IMR-90 (cell line): ENCODE results near the gene SBF2. TPM values are rescaled to one million over a fixed set of nuclear protein-coding genes. Genes with fewer than 3 reads are reported as not detected.

Source experiments
- ATAC-seq: fragments of 200-7000 bp; cut with Tn5 transposase; 2 replicates; pipeline ENCODE4 v1.9.1; 2020; ENCODE audit warnings: low read depth, mild to moderate bottlenecking, moderate library complexity
- BruUV-seq: library from RNA; stranded (reverse); fragments of 400-500 nt; replicated peaks from 2 replicates; lab custom pipeline; 2021; lab: Mats Ljungman, UMichigan
- CTCF ChIA-PET: fragments of 300-600 bp; formaldehyde crosslinking; extraction: SDS; loops from one replicate; lab custom pipeline; 2021; ENCODE audit warnings: antibody characterized with exemption; lab: Yijun Ruan, JAX
- POLR2A ChIA-PET: fragments of 300-600 bp; sonication (Branson Sonifier 250); formaldehyde crosslinking; loops from one replicate; lab custom pipeline; 2022; ENCODE audit warnings: antibody characterized with exemption; ENCODE audit not compliant: unreplicated experiment; lab: Charles Lee
- DNase-seq: peaks from one replicate; pipeline ENCODE4 v3.0.0; 2013
- H2AFZ ChIP-seq: replicated peaks from 2 replicates; pipeline ENCODE3; 2013; ENCODE audit warnings: low read length, mild to moderate bottlenecking; ENCODE audit not compliant: poor library complexity
- H2AK5ac ChIP-seq: 2 replicates; pipeline ENCODE4 v1.6.1; 2013; ENCODE audit warnings: low read depth, low read length, inconsistent platforms
- H2AK9ac ChIP-seq: replicated peaks from 2 replicates; pipeline ENCODE3; 2013; ENCODE audit warnings: mild to moderate bottlenecking, low read depth, low read length, moderate library complexity; ENCODE audit not compliant: poor library complexity
- H2BK120ac ChIP-seq: 2 replicates; pipeline ENCODE4 v1.6.1; 2013; ENCODE audit warnings: low read depth, low read length, inconsistent platforms
- H2BK15ac ChIP-seq: 3 replicates; pipeline ENCODE4 v1.6.1; 2013; ENCODE audit warnings: low read depth, low read length, inconsistent platforms
- H2BK20ac ChIP-seq: 2 replicates; pipeline ENCODE4 v1.6.1; 2013; ENCODE audit warnings: low read depth, mild to moderate bottlenecking, inconsistent platforms, low read length, moderate library complexity
- H2BK5ac ChIP-seq: 2 replicates; pipeline ENCODE4 v1.6.1; 2013; ENCODE audit warnings: mild to moderate bottlenecking, low read depth, low read length, inconsistent platforms; ENCODE audit not compliant: poor library complexity, severe bottlenecking
- H3K14ac ChIP-seq: replicated peaks from 2 replicates; pipeline ENCODE4 v1.6.1; 2013; ENCODE audit warnings: low read depth, low read length, inconsistent platforms
- H3K18ac ChIP-seq: 2 replicates; pipeline ENCODE4 v1.6.1; 2013; ENCODE audit warnings: low read depth, low read length, control low read depth
- H3K23ac ChIP-seq: 2 replicates; pipeline ENCODE4 v1.6.1; 2013; ENCODE audit warnings: low read depth, low read length, inconsistent platforms
- H3K27ac ChIP-seq: 2 replicates; pipeline ENCODE4 v1.5.1; 2013; ENCODE audit warnings: mild to moderate bottlenecking, control low read depth, low read length; ENCODE audit not compliant: insufficient read depth
- H3K27me3 ChIP-seq: 2 replicates; pipeline ENCODE4 v1.6.1; 2013; ENCODE audit warnings: low read length; ENCODE audit not compliant: control insufficient read depth, insufficient read depth
- H3K36me3 ChIP-seq: 2 replicates; pipeline ENCODE4 v1.6.1; 2013; ENCODE audit warnings: low read length, mixed read lengths; ENCODE audit not compliant: control insufficient read depth, insufficient read depth
- H3K4ac ChIP-seq: 2 replicates; pipeline ENCODE4 v1.6.1; 2013; ENCODE audit warnings: low read depth, low read length, inconsistent platforms
- H3K4me1 ChIP-seq: 2 replicates; pipeline ENCODE4 v1.6.1; 2013; ENCODE audit warnings: low read length, mixed read lengths; ENCODE audit not compliant: control insufficient read depth, insufficient read depth
- H3K4me2 ChIP-seq: 2 replicates; pipeline ENCODE4 v1.6.1; 2013; ENCODE audit warnings: low read depth, mild to moderate bottlenecking, control low read depth, low read length, moderate library complexity
- H3K4me3 ChIP-seq: 2 replicates; pipeline ENCODE4 v1.5.1; 2013; ENCODE audit warnings: low read depth, mild to moderate bottlenecking, control low read depth, low read length, moderate library complexity; ENCODE audit not compliant: insufficient read depth
- H3K56ac ChIP-seq: 2 replicates; pipeline ENCODE4 v1.6.1; 2013; ENCODE audit warnings: low read length, inconsistent platforms; ENCODE audit not compliant: insufficient read depth; ENCODE audit errors: extremely low read depth
- H3K79me1 ChIP-seq, 2 experiments: 2 replicates each; pipeline ENCODE4 v1.6.1; 2013; ENCODE audit warnings: low read length in 2 of 2, inconsistent platforms in 1 of 2, low read depth in 1 of 2
- H3K9ac ChIP-seq: 2 replicates; pipeline ENCODE4 v1.6.1; 2013; ENCODE audit warnings: low read depth, low read length, control low read depth
- H3K9me1 ChIP-seq: 2 replicates; pipeline ENCODE4 v1.6.1; 2013; ENCODE audit warnings: low read length, inconsistent platforms; ENCODE audit not compliant: insufficient read depth
- H3K9me3 ChIP-seq: 2 replicates; pipeline ENCODE4 v1.6.1; 2013; ENCODE audit warnings: low read length; ENCODE audit not compliant: control insufficient read depth, insufficient read depth
- H4K20me1 ChIP-seq: 2 replicates; pipeline ENCODE4 v1.6.1; 2013; ENCODE audit warnings: low read length, inconsistent platforms; ENCODE audit not compliant: insufficient read depth
- H4K5ac ChIP-seq: 2 replicates; pipeline ENCODE4 v1.6.1; 2013; ENCODE audit warnings: mild to moderate bottlenecking, low read depth, low read length, control low read depth
- H4K8ac ChIP-seq, 2 experiments: 2 replicates each; pipeline ENCODE4 v1.6.1; 2013; ENCODE audit warnings: low read depth in 2 of 2, low read length in 2 of 2, control low read depth in 1 of 2, inconsistent platforms in 1 of 2
- H4K91ac ChIP-seq: 2 replicates; pipeline ENCODE4 v1.6.1; 2013; ENCODE audit warnings: low read depth, low read length, inconsistent platforms; ENCODE audit not compliant: insufficient read depth
- BHLHE40 ChIP-seq: fragments of 150-350 bp; IDR thresholded peaks from 2 replicates; pipeline ENCODE4 v1.6.1; 2016; ENCODE audit warnings: mild to moderate bottlenecking, low read depth, low read length
- CHD1 ChIP-seq: IDR thresholded peaks from 2 replicates; pipeline ENCODE4 v1.6.1; 2012; ENCODE audit warnings: low read depth, low read length, improper control_type of control experiment
- MAZ ChIP-seq: IDR thresholded peaks from 2 replicates; pipeline ENCODE4 v1.6.1; 2012; ENCODE audit warnings: low read depth, mild to moderate bottlenecking, low read length, improper control_type of control experiment, moderate library complexity, borderline replicate concordance
- RAD21 ChIP-seq: IDR thresholded peaks from 2 replicates; pipeline ENCODE4 v1.6.1; 2012; ENCODE audit warnings: low read length, improper control_type of control experiment
- RCOR1 ChIP-seq: IDR thresholded peaks from 2 replicates; pipeline ENCODE4 v1.6.1; 2012; ENCODE audit warnings: mild to moderate bottlenecking, low read length, improper control_type of control experiment; ENCODE audit not compliant: insufficient replicate concordance
- SMC3 ChIP-seq: fragments of 150-350 bp; IDR thresholded peaks from 2 replicates; pipeline ENCODE4 v1.6.1; 2016; ENCODE audit warnings: low read depth, mild to moderate bottlenecking, antibody characterized with exemption, low read length, moderate library complexity
- USF2 ChIP-seq: fragments of 150-350 bp; IDR thresholded peaks from 2 replicates; pipeline ENCODE4 v1.6.1; 2017; ENCODE audit warnings: mild to moderate bottlenecking, antibody characterized with exemption, low read length, low read depth
- WGBS, 2 experiments: methylation state at CpG; one replicate each; pipeline versions ENCODE4 v1.1.5 to v1.1.7; 2013; ENCODE audit warnings: missing lambda C conversion rate in 2 of 2; ENCODE audit not compliant: insufficient read length in 1 of 2; ENCODE audit errors: extremely low coverage in 2 of 2; 5-methylcytosine and 5-hydroxymethylcytosine counted together
- dilution Hi-C: fragments of 300-500 bp; cut with HindIII; formaldehyde crosslinking; loops from one replicate; pipeline ENCODE4 v1.14.3; 2018; ENCODE audit warnings: low sequenced_read_pairs; ENCODE audit not compliant: unreplicated experiment
- in situ Hi-C: fragments of 300-500 bp; cut with MboI; formaldehyde crosslinking; loops from 3 replicates; pipeline ENCODE4 v1.14.3; 2019; ENCODE audit warnings: low sequenced_read_pairs, inconsistent platforms, mixed read lengths
- intact Hi-C: fragments of 100-400 bp; cut with micrococcal nuclease; formaldehyde crosslinking; loops from 2 replicates; pipeline ENCODE4 v1.10.0; 2022
- polyA plus RNA-seq, 3 experiments: library from polyadenylated mRNA; depleted of rRNA; stranded (reverse); fragments of >200 nt; gene quantifications; 2 replicates each; pipeline ENCODE4 v1.2.3, GENCODE V29; 2012; ENCODE audit warnings: low replicate concordance in 1 of 3
- total RNA-seq: library from RNA; depleted of rRNA; stranded (reverse); fragments of >200 nt; gene quantifications from 2 replicates; pipeline ENCODE4 v1.2.3, GENCODE V29; 2012

SBF2 gene
- total and polyA plus RNA-seq, 2 of the 4 experiments (the other 2 are of a cell fraction), result 23.8 to 51.8 TPM

DNA sequence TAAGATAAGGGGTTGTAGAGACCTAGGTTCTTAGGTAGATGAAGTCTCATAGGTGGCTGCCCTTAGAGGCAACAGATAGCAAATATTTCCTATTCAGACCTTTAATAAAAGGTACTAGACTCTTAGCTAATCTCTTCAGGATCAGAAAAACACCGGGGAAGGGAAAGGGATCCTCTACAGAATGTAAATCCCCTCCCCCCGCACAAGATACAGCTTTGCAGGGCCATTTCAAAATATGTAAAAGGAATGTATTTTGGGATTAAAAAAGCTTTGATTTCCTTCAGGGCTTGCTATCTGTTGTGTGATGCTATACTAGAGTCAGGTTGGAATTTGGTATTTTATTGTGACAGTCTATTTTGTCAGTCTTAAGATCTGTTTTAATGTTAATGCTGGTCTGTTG lies 517.0 kb downstream of the SBF2 start:
- Histone ChIP-seq H3K79me1 (peaks cover 9 to 59% of the 10 kb centered on the region in 2 experiments), H3K18ac (peak overlapping the region; percentile 98), H3K9ac (no peak overlapping the region), H2BK5ac (peak overlapping the region; percentile 45), H2BK20ac (peak overlapping the region; percentile 94), H3K56ac (no peak overlapping the region), H3K4me1 (peaks cover 23% of the 10 kb centered on the region), H4K91ac (peak overlapping the region; percentile 89), H4K8ac (peak overlapping the region; percentile 52 to 80; a peak in 3 of 4 replicates), H4K5ac (peak overlapping the region; percentile 89), H3K4me2 (no peak overlapping the region; the same call in 1 of the 2 replicates), H2AK5ac (no peak overlapping the region), H4K20me1 (no peaks in the 10 kb centered on the region), H3K4ac (peak overlapping the region; percentile 95), H3K36me3 (peaks cover 27% of the 10 kb centered on the region), H3K9me1 (peaks cover 20% of the 10 kb centered on the region), H2AK9ac (no peak overlapping the region), H3K23ac (no peak overlapping the region), H3K14ac (0 out of 2 replicates have a peak overlapping the region, but pooled peaks have one; percentile 25), H2BK120ac (peak overlapping the region; percentile 94), H3K4me3 (no peak overlapping the region; the same call in 1 of the 2 replicates), H2AFZ (no peak overlapping the region), H2BK15ac (peak overlapping the region; percentile 91; the same call in 1 of the 3 replicates), H3K27ac (peak overlapping the region; percentile 59; the same call in 1 of the 2 replicates), H3K27me3 (no peaks in the 10 kb centered on the region), H3K9me3 (no peaks in the 10 kb centered on the region)
- TF ChIP-seq BHLHE40, result no peak
- no peak for TF ChIP-seq RAD21
- TF ChIP-seq CHD1, result no peak
- no peak for TF ChIP-seq MAZ
- TF ChIP-seq USF2, result no peak
- no peak for TF ChIP-seq SMC3
- no peak for TF ChIP-seq RCOR1
- intact Hi-C loops, result no loop called here
- CTCF ChIA-PET, result interaction anchor here (1.3 kb wide), 1 partner anchor 29 kb away, joined by 5 read pairs; no protein-coding TSS in a partner anchor
- no TSS peak for BruUV-seq
- ATAC-seq (no peak), DNase-seq (no peak)
- dilution Hi-C loops, result no loop called here
- POLR2A ChIA-PET, result no interaction called here
- in situ Hi-C loops, result no loop called here
- WGBS, 2 experiments, result no CpG with 5 or more reads among the region's 2 CpGs
